ENCODE measurements around the gene ANO1. TPM values are rescaled to one million over a fixed set of nuclear protein-coding genes. Genes with fewer than 3 reads are reported as not detected.

The ANO1 gene
- total RNA-seq, 6 experiments from 2014 or later, result not detected

DNA sequence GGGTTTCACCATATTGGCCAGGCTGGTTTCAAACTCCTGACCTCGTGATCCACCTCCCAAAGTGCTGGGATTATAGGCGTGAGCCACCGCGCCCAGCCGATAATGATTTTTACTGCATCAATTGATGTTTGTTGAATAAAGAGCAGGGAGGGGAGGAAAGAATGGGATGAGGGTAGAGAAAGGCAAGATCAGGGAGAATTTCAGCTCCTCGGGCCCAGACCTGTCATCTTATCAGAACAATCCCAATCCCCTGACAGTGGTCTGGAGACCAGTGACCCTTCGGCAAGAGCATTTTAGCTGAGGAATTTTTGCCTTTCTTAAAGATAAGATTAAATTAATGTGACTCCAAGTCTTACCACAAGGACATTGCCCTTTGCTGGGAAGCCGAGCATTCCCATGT is 15.0 kb upstream of the ANO1 start:
- TF ChIP-seq CTCF (IDR thresholded peaks at IDR 0.05), result no peak
- peaks cover 4% of the 10 kb centered on the region for H3K9me3 Mint-ChIP-seq
- H3K27ac Mint-ChIP-seq, result no peak overlapping the region

GRCh38 chr11:70063555-70063954 is 14.6 kb upstream of the ANO1 start:
- H3K27me3 Mint-ChIP-seq (ENCODE audit: insufficient read depth), result peaks cover 44% of the 10 kb centered on the region
- no peaks in the 10 kb centered on the region for H3K36me3 Mint-ChIP-seq (ENCODE audit: low read depth)
- TF ChIP-seq CTCF (IDR thresholded peaks at IDR 0.05), result no peak
- no peak overlapping the region for H3K27ac Mint-ChIP-seq
- H3K4me3 Mint-ChIP-seq, result no peak overlapping the region
- no peaks in the 10 kb centered on the region for H3K4me1 Mint-ChIP-seq (ENCODE audit: low read depth)
- no peaks in the 10 kb centered on the region for H3K9me3 Mint-ChIP-seq
- no peak for DNase-seq

More for the DNA sequence above, 15.0 kb upstream of the ANO1 start:
- peaks cover 4% of the 10 kb centered on the region; the same call in 1 of the 2 replicates for H3K36me3 Mint-ChIP-seq (ENCODE audit: low read depth)
- no peak overlapping the region for H3K4me3 Mint-ChIP-seq
- no peak for DNase-seq
- peaks cover 43% of the 10 kb centered on the region for H3K27me3 Mint-ChIP-seq (ENCODE audit: insufficient read depth)
- no peaks in the 10 kb centered on the region for H3K4me1 Mint-ChIP-seq (ENCODE audit: low read depth)

DNA sequence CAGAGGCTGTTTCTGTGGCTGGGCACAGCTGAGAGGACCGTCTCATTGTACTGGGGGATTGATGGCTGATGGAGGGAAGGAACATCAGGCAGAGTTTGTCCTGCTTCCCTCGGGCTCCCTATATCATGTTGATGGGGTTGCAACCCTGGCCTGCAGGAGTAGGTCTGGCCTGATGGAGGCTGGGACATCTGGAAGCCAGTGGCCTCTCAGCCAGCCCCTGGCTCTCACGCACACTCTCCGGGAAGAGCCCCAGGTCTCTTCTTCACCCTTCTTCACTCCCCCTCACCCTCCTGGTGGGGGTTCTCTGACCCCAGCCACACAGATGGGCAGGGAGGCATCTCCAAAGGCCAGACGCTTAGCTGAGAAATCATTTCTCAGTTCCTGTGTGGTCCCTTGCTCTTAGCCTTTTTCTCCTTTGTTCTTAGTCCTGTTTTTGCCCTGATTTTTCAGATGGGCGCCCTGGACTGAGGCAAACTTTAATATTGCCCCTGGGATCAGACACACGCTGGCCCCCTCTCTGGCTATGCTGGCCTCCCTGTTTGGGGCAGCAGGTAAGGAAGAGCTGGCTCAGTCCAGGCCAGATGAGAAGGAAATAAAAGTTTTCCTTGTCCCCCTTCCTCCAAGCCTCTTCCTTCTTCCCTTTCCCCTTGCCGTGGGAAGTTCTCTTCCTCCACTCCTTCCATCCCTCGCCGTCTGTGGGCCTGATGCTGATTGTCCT is 13.9 kb upstream of the ANO1 start:
- Mint-ChIP-seq H3K9me3 (no peaks in the 10 kb centered on the region), H3K27me3 (ENCODE audit: insufficient read depth) (peaks cover 46% of the 10 kb centered on the region), H3K4me3 (no peak overlapping the region), H3K4me1 (ENCODE audit: low read depth) (no peaks in the 10 kb centered on the region), H3K36me3 (ENCODE audit: low read depth) (no peaks in the 10 kb centered on the region), H3K27ac (no peak overlapping the region)
- DNase-seq, result no peak
- no peak for TF ChIP-seq CTCF (IDR thresholded peaks at IDR 0.05)

DNA sequence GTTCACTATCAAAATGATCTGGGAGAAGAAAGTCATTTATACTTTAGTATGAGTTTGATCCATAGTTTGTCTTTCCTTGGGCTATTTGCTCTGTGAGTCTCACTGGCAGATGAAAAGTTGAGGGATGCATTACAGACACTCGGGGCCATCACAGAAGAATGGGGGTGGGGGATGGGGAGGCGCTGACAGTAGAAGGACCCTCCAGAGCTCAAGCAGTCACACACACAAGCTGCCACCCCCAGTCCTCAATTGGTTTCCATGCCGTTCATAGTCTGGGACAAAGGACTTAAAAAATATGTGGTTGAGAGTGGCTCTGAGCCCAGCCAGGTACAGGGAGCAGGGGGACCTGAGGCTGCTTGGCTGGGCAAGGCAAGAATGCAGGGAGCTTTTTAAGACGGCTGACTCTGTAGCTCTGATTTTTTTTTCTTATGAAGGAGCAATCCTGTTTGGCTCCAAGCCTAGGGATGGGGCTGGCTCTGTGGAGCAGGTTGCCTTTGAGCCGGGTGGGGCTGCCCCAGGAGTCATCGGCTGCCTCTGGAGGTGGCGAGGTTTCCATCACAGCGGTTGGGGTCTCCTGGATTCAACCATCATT is 13.3 kb upstream of the ANO1 start:
- H3K9me3 Mint-ChIP-seq, result no peaks in the 10 kb centered on the region
- DNase-seq, result no peak
- no peaks in the 10 kb centered on the region for H3K36me3 Mint-ChIP-seq (ENCODE audit: low read depth)
- no peak overlapping the region for H3K4me3 Mint-ChIP-seq
- H3K4me1 Mint-ChIP-seq (ENCODE audit: low read depth), result no peaks in the 10 kb centered on the region
- TF ChIP-seq CTCF (IDR thresholded peaks at IDR 0.05), result no peak
- H3K27ac Mint-ChIP-seq, result no peak overlapping the region
- H3K27me3 Mint-ChIP-seq (ENCODE audit: insufficient read depth), result peaks cover 52% of the 10 kb centered on the region

- Mint-ChIP-seq H3K9me3 (no peaks in the 10 kb centered on the region), H3K4me3 (no peak overlapping the region), H3K27ac (no peak overlapping the region), H3K27me3 (ENCODE audit: insufficient read depth) (peaks cover 59% of the 10 kb centered on the region), H3K4me1 (ENCODE audit: low read depth) (no peaks in the 10 kb centered on the region), H3K36me3 (ENCODE audit: low read depth) (no peaks in the 10 kb centered on the region)
- no peak for DNase-seq
- TF ChIP-seq CTCF (IDR thresholded peaks at IDR 0.05), result no peak
Measured at GRCh38 chr11:70065318-70066135, 12.6 kb upstream of the ANO1 start.

Data from HFFc6 (cell line).